Immature natural killer cell (primary cell): ENCODE results near the gene PKNOX2. TPM values are rescaled to one million over a fixed set of nuclear protein-coding genes. Genes with fewer than 3 reads are reported as not detected.

Source experiments
- DNase-seq, 3 donors: peaks; one replicate each; pipeline ENCODE4 v3.0.0; 2022; ENCODE audit warnings: mixed read lengths in 1 of 3
- H3K27ac Mint-ChIP-seq, 6 donors: one replicate each; pipeline ENCODE4 v1.8.0; 2020; ENCODE audit warnings: mixed read lengths in 6 of 6, mild to moderate bottlenecking in 5 of 6, inconsistent platforms in 4 of 6, moderate library complexity in 3 of 6
- H3K27me3 Mint-ChIP-seq, 3 donors: one replicate each; pipeline ENCODE4 v1.8.0; 2020 to 2021; ENCODE audit warnings: low read depth in 3 of 3, mild to moderate bottlenecking in 3 of 3, mixed read lengths in 3 of 3, moderate library complexity in 3 of 3, inconsistent platforms in 1 of 3
- H3K36me3 Mint-ChIP-seq, 3 donors: one replicate each; pipeline ENCODE4 v1.8.0; 2020; ENCODE audit warnings: mixed read lengths in 3 of 3, inconsistent platforms in 2 of 3, mild to moderate bottlenecking in 2 of 3
- H3K4me1 Mint-ChIP-seq, 2 donors: one replicate each; pipeline ENCODE4 v1.8.0; 2020; ENCODE audit warnings: inconsistent platforms in 2 of 2, mild to moderate bottlenecking in 2 of 2, mixed read lengths in 2 of 2, moderate library complexity in 1 of 2
- H3K4me3 Mint-ChIP-seq, 5 donors: one replicate each; pipeline ENCODE4 v1.8.0; 2020; ENCODE audit warnings: mild to moderate bottlenecking in 5 of 5, mixed read lengths in 5 of 5, inconsistent platforms in 3 of 5, moderate library complexity in 3 of 5
- H3K9me3 Mint-ChIP-seq, 6 donors: one replicate each; pipeline ENCODE4 v1.8.0; 2020; ENCODE audit warnings: mild to moderate bottlenecking in 6 of 6, mixed read lengths in 6 of 6, inconsistent platforms in 4 of 6, moderate library complexity in 3 of 6
- polyA plus RNA-seq, 3 donors: library from polyadenylated mRNA; unstranded; fragments of 300-500 nt; fragmentation: Illumina TruSeq; gene quantifications; one replicate each; pipeline ENCODE4 v1.2.3, GENCODE V29; 2021

The PKNOX2 gene
- polyA plus RNA-seq, 3 donors from 2014 or later: not detected

DNA sequence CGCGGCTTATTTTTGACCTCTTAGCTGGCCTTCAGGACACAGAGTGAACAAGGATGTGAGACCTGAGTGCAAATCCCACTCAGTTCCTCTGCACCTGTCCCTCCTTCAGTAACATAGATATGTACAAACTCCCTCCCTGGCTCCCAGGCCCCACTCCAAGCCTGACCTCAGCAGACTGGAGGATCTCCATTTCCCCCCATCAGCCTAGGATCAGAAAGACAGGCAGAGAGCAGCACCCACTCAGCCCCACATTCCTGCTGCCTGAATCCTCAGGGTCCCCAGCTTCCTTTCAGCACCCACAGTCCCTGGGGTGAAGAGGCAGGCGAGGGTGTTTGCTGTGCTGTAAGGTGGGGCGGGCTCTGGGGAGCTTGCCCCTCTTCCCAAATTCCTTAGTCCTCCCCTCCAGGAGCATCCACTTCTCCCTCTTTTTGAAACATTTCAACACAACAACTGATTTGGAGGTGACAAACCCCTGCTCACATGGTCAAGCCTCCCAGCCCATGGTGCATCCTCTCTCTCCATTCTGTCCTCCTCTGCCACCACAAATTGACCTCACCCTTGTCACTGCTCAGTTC is 180.4 kb downstream of the PKNOX2 start:
- Mint-ChIP-seq H3K4me1 (no peaks in the 10 kb centered on the region), H3K4me3 (no peak overlapping the region), H3K36me3 (no peaks in the 10 kb centered on the region), H3K9me3 (no peaks in the 10 kb centered on the region), H3K27me3 (peaks cover 2 to 5% (median 3%) of the 10 kb centered on the region in 3 donors), H3K27ac (no peak overlapping the region)
- DNase-seq: no peak

- H3K9me3 Mint-ChIP-seq: no peaks in the 10 kb centered on the region
- peak in 2 of 3 donors; percentile 7 to 9 for DNase-seq
- no peaks in the 10 kb centered on the region for H3K36me3 Mint-ChIP-seq
- peaks cover 2 to 5% (median 3%) of the 10 kb centered on the region in 3 donors for H3K27me3 Mint-ChIP-seq
- no peak overlapping the region for H3K4me3 Mint-ChIP-seq
- H3K4me1 Mint-ChIP-seq: no peaks in the 10 kb centered on the region
- no peak overlapping the region for H3K27ac Mint-ChIP-seq
Observed at GRCh38 chr11:125345421-125346178, 181.0 kb downstream of the PKNOX2 start.

- DNase-seq: no peak
- H3K4me3 Mint-ChIP-seq: no peak overlapping the region
- no peaks in the 10 kb centered on the region for H3K4me1 Mint-ChIP-seq
- H3K27ac Mint-ChIP-seq: no peak overlapping the region
- H3K9me3 Mint-ChIP-seq: no peaks in the 10 kb centered on the region
- H3K36me3 Mint-ChIP-seq: no peaks in the 10 kb centered on the region
- peaks cover 2 to 5% (median 3%) of the 10 kb centered on the region in 3 donors for H3K27me3 Mint-ChIP-seq
Observed at GRCh38 chr11:125346179-125346530, 181.6 kb downstream of the PKNOX2 start.

GRCh38 chr11:125346565-125347260 is 182.2 kb downstream of the PKNOX2 start:
- no peaks in the 10 kb centered on the region for H3K9me3 Mint-ChIP-seq
- no peak overlapping the region for H3K27ac Mint-ChIP-seq
- H3K4me1 Mint-ChIP-seq: no peaks in the 10 kb centered on the region
- no peaks in the 10 kb centered on the region for H3K36me3 Mint-ChIP-seq
- H3K27me3 Mint-ChIP-seq: peaks cover 2 to 5% (median 3%) of the 10 kb centered on the region in 3 donors
- no peak overlapping the region for H3K4me3 Mint-ChIP-seq
- no peak for DNase-seq

DNA sequence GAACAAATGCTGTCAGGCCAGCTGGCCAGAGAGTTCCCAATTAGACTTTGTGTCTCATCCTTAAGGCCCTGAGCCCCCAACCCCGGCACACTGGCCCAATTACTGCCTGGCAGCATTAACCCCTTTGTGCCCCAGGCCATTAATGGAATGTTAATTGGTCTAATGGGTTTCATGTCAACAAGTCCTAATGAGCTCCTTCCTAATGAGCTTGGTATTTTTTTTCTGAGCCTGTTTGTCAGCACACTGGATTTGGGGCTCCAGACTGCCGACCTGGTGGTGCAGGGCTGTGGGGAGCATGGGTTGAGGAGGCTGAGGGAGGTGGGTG is 182.7 kb downstream of the PKNOX2 start:
- Mint-ChIP-seq H3K4me1 (no peaks in the 10 kb centered on the region), H3K27ac (no peak overlapping the region), H3K27me3 (peaks cover 2 to 5% (median 3%) of the 10 kb centered on the region in 3 donors), H3K9me3 (no peaks in the 10 kb centered on the region), H3K4me3 (no peak overlapping the region), H3K36me3 (no peaks in the 10 kb centered on the region)
- no peak for DNase-seq

GRCh38 chr11:125348141-125348651 is 183.6 kb downstream of the PKNOX2 start:
- Mint-ChIP-seq H3K9me3 (no peaks in the 10 kb centered on the region), H3K36me3 (no peaks in the 10 kb centered on the region), H3K4me1 (no peaks in the 10 kb centered on the region), H3K27me3 (peaks cover 3 to 5% (median 3%) of the 10 kb centered on the region in 3 donors), H3K27ac (no peak overlapping the region), H3K4me3 (no peak overlapping the region)
- no peak for DNase-seq

GRCh38 chr11:125348674-125349309 is 184.2 kb downstream of the PKNOX2 start:
- Mint-ChIP-seq H3K4me1 (no peaks in the 10 kb centered on the region), H3K4me3 (no peak overlapping the region), H3K27ac (peak overlapping the region in 1 of 6 donors; percentile 47), H3K36me3 (no peaks in the 10 kb centered on the region), H3K9me3 (no peaks in the 10 kb centered on the region), H3K27me3 (peaks cover 1 to 5% (median 3%) of the 10 kb centered on the region in 3 donors)
- DNase-seq: peak; percentile 6 to 14 (median 6)

DNA sequence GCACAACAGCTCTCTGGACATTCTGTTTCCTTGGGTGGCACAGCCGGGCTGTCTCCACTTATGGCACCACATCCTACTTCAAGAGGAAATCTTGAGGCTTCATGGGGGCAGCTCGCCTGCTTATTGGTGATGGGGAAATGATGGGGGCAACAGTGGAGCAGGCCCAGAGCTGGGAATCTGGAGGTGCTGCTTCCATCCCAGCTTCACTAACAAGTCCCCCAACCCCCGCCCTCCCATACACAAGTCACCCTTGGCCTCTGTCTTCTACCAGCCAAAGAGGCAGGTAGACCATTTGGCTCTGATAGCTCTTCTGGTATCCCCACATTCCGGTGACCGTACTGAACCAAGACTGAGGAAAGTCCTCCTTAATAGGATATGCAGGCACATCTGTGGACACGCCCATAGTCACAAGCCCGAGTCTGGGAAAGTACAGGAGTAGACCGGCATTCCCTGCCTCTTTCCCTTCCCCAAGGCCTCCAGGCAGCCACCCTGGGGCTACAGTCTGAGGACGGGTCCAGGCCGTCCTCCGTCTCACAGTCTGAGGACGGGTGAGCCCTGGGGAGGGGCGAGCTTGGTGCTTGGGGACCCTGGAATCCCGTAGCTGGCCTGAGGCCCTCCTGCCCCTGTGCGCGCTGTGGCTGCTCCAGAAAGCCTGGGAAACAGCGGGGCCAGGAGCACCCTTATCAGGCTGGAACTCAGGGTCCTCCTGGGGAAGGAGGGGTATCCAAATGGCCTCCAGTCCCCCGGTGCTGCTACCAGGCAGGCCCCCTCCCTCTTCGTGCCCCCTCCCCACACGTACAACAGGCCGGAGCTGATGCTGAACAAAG is 185.9 kb downstream of the PKNOX2 start:
- no peaks in the 10 kb centered on the region for H3K4me1 Mint-ChIP-seq

GRCh38 chr11:125351033-125351867 is 186.7 kb downstream of the PKNOX2 start:
- Mint-ChIP-seq H3K27me3 (peaks cover 1 to 5% (median 3%) of the 10 kb centered on the region in 3 donors), H3K9me3 (no peaks in the 10 kb centered on the region), H3K36me3 (no peaks in the 10 kb centered on the region), H3K4me1 (peaks cover 0 to 2% of the 10 kb centered on the region in 2 donors), H3K27ac (no peak overlapping the region), H3K4me3 (no peak overlapping the region)
- no peak for DNase-seq

More for the DNA sequence above, 185.9 kb downstream of the PKNOX2 start:
- Mint-ChIP-seq H3K4me3 (no peak overlapping the region), H3K27ac (no peak overlapping the region), H3K9me3 (no peaks in the 10 kb centered on the region), H3K27me3 (peaks cover 1 to 5% (median 2%) of the 10 kb centered on the region in 3 donors), H3K36me3 (no peaks in the 10 kb centered on the region)
- DNase-seq: no peak

DNA sequence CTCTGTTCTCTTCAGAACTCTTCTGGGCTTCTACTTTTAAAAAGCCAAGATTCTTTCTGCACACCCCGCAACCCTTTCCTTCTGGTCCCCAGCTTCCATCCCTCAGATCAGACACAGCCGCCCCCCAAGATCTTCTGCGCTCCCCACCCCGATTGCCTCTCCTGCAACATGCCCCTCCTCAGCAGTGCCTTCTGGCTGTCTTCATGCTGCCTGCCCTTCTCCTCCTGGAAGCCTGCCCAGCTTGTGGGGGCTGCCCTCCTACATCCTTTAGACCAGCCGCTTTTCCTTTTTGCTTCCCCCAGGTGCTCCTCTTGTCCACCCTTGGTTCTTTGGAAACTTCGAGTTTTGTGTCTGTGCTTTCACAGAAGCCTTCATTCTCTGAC is 187.3 kb downstream of the PKNOX2 start:
- no peaks in the 10 kb centered on the region for H3K36me3 Mint-ChIP-seq
- no peaks in the 10 kb centered on the region for H3K9me3 Mint-ChIP-seq
- H3K4me3 Mint-ChIP-seq: no peak overlapping the region
- H3K27me3 Mint-ChIP-seq: peaks cover 1 to 5% (median 3%) of the 10 kb centered on the region in 3 donors
- DNase-seq: no peak
- no peak overlapping the region for H3K27ac Mint-ChIP-seq
- H3K4me1 Mint-ChIP-seq: peaks cover 0 to 2% of the 10 kb centered on the region in 2 donors

- no peak overlapping the region for H3K4me3 Mint-ChIP-seq
- no peaks in the 10 kb centered on the region for H3K9me3 Mint-ChIP-seq
- H3K27ac Mint-ChIP-seq: no peak overlapping the region
- DNase-seq: no peak
- no peaks in the 10 kb centered on the region for H3K36me3 Mint-ChIP-seq
- H3K4me1 Mint-ChIP-seq: peaks cover 0 to 2% of the 10 kb centered on the region in 2 donors
- H3K27me3 Mint-ChIP-seq: peaks cover 1 to 8% (median 2%) of the 10 kb centered on the region in 3 donors
Observed at GRCh38 chr11:125356797-125357196, 192.2 kb downstream of the PKNOX2 start.

- no peak for DNase-seq
- H3K27ac Mint-ChIP-seq: no peak overlapping the region
- no peak overlapping the region for H3K4me3 Mint-ChIP-seq
- H3K4me1 Mint-ChIP-seq: peaks cover 0 to 2% of the 10 kb centered on the region in 2 donors
- H3K9me3 Mint-ChIP-seq: no peaks in the 10 kb centered on the region
- peaks cover 2 to 8% (median 3%) of the 10 kb centered on the region in 3 donors for H3K27me3 Mint-ChIP-seq
- H3K36me3 Mint-ChIP-seq: no peaks in the 10 kb centered on the region
Observed at GRCh38 chr11:125357551-125357950, 193.0 kb downstream of the PKNOX2 start.
